Suprapubic skin (tissue), 3 donors: ENCODE data around the gene CCDC167.

Experiments
- POLR2A ChIP-seq, 2 donors: fragments of 450-650 bp; IDR thresholded peaks; one replicate each; pipeline ENCODE4 v1.6.1; 2017; ENCODE audit warnings: antibody characterized with exemption in 2 of 2, mild to moderate bottlenecking in 2 of 2, moderate library complexity in 2 of 2
- TF ChIP-seq, protein P1 (sequence below), 2 donors: fragments of 200-600 bp in 1 of 2; fragments of 450-650 bp in 1 of 2; sonication (generic) in 1 of 2; IDR thresholded peaks; one replicate each; pipeline ENCODE4 v1.5.1; 2016 to 2019; ENCODE audit warnings: antibody characterized with exemption in 2 of 2, mild to moderate bottlenecking in 1 of 2, moderate library complexity in 1 of 2

DNA sequence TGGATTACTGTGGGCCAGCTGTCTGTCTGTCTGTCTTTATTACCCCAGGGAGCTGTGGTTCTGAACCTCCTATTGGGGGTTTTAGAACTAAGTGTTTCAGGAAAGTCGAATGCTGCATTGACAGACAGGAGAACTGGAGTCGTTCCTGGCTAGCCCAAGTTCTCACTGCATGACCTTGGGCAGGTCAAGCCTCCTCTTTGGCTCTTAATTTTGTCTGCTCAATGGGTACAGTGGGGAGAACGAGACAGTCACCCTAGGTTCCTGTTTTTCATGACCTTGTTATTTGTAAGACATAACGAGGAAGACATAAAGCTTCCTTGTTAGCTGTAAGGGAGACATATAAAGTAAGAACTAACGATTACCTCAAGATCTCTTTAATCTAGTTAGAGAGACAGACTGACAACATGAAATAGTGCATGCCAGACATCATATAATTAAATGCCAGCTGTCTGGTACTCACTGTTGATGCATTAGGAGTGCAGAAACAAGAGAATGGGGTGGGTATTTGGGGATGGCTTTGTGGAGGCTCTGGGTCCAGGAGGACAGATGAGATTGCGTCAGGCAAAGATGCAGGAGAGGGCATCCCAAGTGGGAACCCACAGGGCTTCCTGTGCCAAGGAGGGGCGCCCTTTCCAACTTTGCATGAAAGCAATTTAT, 3.7 kb upstream of the CCDC167 start:
- TF ChIP-seq, protein P1, sequence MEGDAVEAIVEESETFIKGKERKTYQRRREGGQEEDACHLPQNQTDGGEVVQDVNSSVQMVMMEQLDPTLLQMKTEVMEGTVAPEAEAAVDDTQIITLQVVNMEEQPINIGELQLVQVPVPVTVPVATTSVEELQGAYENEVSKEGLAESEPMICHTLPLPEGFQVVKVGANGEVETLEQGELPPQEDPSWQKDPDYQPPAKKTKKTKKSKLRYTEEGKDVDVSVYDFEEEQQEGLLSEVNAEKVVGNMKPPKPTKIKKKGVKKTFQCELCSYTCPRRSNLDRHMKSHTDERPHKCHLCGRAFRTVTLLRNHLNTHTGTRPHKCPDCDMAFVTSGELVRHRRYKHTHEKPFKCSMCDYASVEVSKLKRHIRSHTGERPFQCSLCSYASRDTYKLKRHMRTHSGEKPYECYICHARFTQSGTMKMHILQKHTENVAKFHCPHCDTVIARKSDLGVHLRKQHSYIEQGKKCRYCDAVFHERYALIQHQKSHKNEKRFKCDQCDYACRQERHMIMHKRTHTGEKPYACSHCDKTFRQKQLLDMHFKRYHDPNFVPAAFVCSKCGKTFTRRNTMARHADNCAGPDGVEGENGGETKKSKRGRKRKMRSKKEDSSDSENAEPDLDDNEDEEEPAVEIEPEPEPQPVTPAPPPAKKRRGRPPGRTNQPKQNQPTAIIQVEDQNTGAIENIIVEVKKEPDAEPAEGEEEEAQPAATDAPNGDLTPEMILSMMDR (IDR thresholded peaks at IDR 0.05) = no peak
- TF ChIP-seq POLR2A (IDR thresholded peaks at IDR 0.05) = no peak
